Measurements from ENCODE around the gene POLR2J.

DNA sequence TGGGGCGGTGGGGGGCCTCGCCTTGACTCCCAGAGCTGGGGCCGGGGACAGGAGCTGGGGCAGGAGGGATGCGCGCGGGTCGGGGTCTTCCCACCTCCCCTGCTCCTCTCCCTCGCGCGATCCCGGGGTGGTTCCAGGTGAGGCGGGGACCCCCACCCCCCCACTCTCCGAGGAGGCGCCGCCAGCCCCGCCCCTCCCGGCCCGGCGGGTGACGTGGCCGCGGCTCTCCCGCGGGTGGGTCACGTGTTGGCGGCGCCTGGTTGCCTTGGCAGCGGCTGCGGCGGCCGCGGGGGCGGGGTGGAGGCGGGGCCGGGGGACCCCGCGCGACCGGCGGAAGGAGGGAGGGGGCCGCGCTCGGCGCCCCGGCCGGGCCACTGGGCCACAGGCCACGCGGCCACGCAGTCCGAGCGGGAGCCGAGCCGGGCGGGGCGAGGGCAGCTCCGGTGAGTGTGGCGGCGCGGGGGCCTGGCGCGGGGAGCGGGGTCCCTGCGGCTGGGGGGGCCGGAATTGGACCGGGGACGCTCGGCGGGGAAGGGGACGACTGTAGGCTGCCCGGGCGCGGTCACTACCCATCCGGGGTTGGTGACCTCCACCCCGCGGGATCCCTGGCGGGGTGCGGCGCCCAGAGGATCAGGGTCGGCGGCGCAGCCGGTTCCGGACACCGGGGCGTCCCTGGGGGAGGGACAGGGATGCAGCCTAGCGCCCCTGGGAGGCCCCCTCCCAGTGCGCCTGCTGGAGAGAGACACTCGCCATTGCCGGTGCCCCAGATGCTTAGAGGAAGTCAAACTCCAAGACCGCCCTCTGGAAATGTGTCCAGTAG is 45.3 kb downstream of the POLR2J start, which contains the start of gene ORAI2:
- TF ChIP-seq, protein P1, sequence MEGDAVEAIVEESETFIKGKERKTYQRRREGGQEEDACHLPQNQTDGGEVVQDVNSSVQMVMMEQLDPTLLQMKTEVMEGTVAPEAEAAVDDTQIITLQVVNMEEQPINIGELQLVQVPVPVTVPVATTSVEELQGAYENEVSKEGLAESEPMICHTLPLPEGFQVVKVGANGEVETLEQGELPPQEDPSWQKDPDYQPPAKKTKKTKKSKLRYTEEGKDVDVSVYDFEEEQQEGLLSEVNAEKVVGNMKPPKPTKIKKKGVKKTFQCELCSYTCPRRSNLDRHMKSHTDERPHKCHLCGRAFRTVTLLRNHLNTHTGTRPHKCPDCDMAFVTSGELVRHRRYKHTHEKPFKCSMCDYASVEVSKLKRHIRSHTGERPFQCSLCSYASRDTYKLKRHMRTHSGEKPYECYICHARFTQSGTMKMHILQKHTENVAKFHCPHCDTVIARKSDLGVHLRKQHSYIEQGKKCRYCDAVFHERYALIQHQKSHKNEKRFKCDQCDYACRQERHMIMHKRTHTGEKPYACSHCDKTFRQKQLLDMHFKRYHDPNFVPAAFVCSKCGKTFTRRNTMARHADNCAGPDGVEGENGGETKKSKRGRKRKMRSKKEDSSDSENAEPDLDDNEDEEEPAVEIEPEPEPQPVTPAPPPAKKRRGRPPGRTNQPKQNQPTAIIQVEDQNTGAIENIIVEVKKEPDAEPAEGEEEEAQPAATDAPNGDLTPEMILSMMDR (conservative IDR thresholded peaks at IDR 0.05; ENCODE audit: low read length) = 0 out of 2 replicates have a peak, but pooled peaks have one; percentile 28
- no peak for TF ChIP-seq EZH2phosphoT487 (IDR thresholded peaks at IDR 0.05; ENCODE audit: borderline replicate concordance, low read depth, low read length)

All from OCI-LY7 (cell line).